ENCODE data around the gene FAM20B.

Gene FAM20B

DNA sequence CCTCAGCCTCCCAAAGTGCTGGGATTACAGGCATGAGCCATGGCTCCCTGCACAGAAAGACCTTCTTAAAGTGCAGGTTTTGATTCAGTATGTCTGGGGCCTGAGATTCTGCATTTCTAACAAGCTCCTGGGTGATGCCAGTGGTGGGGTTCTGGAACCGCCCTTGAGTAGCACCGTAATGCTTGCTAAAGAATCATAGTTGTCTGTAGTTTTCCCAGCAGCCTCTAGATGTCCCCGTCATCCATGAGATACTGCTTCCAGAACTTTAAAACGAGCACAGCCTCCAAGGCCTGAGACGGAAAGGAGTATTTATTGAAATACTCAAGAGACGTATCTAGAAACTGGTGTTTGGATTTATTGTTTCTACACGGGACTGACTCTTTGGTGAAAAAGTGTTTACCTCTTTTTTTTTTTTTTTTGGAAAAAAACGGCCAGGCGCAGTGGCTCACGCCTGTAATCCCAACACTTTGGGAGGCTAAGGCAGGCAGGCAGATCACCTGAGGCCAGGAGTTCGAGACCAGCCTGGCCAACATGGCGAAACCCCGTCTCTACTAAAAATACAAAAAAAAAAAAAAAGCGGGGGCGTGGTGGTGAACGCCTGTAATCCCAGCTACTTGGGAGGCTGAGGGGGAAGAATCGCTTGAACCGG, 53.5 kb downstream of the FAM20B start:
- Histone ChIP-seq H4K20me1 (ENCODE audit: insufficient read depth, low read length) (no peaks in the 10 kb centered on the region), H2AFZ (ENCODE audit: low read length) (no peak overlapping the region), H3K27ac (ENCODE audit: low read length) (no peak overlapping the region), H3K9me2 (replicated peaks; ENCODE audit: insufficient read depth, low read length) (no peaks in the 10 kb centered on the region), H3F3A (ENCODE audit: insufficient read depth, low read length) (peaks cover 37% of the 10 kb centered on the region), H3K4me1 (ENCODE audit: low read length) (peaks cover 18% of the 10 kb centered on the region), H3K4me3 (ENCODE audit: low read length) (no peak overlapping the region), H3K36me3 (replicated peaks; ENCODE audit: insufficient read depth, low read length) (no peaks in the 10 kb centered on the region), H3K9me3 (replicated peaks; ENCODE audit: insufficient read depth, low read length) (no peaks in the 10 kb centered on the region), H3K79me2 (ENCODE audit: low read length) (peaks cover 27% of the 10 kb centered on the region), H3K4me2 (ENCODE audit: low read depth, low read length) (no peak overlapping the region), H3K9ac (ENCODE audit: low read length) (no peak overlapping the region), H3K27me3 (replicated peaks; ENCODE audit: insufficient read depth, low read length) (no peaks in the 10 kb centered on the region)
- DNase-seq = peak; percentile 89
- TF ChIP-seq EZH2 (optimal IDR thresholded peaks at IDR 0.05; ENCODE audit: low read depth, low read length) = no peak
- TF ChIP-seq CTCF (IDR thresholded peaks at IDR 0.05; ENCODE audit: low read length) = peak; percentile 84

DNA sequence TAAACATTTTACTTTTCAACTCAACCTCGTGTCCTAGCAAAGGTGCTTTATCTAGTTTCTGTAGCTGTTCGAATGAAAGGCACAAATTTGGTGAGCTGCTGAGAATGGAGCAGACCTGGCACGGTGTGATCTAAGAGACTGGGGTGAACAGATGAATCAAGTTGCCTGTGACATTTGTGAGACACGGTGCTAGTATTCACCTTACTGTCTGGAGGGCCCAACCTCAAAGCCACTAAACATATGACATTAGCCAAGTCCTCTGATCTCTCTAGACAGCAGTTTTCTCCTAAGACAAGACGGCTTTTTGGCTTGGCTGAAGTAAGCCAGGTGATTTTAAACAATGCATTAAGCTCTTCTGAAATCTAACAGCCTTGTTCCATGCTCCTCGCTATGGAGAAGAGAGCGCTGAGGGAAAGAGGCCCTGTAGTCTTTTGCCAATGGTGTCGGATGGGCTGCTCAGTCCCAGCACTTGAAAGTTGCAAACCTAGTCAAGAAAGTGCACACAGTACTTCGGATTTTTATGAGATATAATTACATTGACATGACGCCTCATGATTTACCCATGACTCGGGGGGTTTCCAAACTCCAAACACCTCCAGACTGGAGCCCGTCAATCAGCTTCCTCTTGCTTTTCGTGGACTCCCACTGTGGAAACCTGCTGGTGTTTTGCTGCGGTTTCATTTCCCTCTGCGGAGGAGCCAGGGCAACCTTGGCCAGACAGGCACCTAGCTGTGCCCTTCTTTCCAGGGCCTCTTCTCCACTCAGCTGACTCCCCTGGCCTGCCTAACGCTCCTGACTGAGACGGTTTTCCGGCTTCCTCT, 55.4 kb downstream of the FAM20B start:
- H3K9me2 ChIP-seq (replicated peaks; ENCODE audit: insufficient read depth, low read length) = no peaks in the 10 kb centered on the region
- no peaks in the 10 kb centered on the region for H3K27me3 ChIP-seq (replicated peaks; ENCODE audit: insufficient read depth, low read length)
- peak overlapping the region; percentile 99 for H3K9ac ChIP-seq (ENCODE audit: low read length)
- no peaks in the 10 kb centered on the region for H3K9me3 ChIP-seq (replicated peaks; ENCODE audit: insufficient read depth, low read length)
- peaks cover 45% of the 10 kb centered on the region for H3K79me2 ChIP-seq (ENCODE audit: low read length)
- peaks cover 33% of the 10 kb centered on the region for H3K4me1 ChIP-seq (ENCODE audit: low read length)
- no peaks in the 10 kb centered on the region for H4K20me1 ChIP-seq (ENCODE audit: insufficient read depth, low read length)
- peaks cover 41% of the 10 kb centered on the region for H3F3A ChIP-seq (ENCODE audit: insufficient read depth, low read length)
- H3K4me2 ChIP-seq (ENCODE audit: low read depth, low read length) = peak overlapping the region; percentile 91
- TF ChIP-seq EZH2 (optimal IDR thresholded peaks at IDR 0.05; ENCODE audit: low read depth, low read length) (no peak), CTCF (IDR thresholded peaks at IDR 0.05; ENCODE audit: low read length) (no peak), EZH2phosphoT487 (IDR thresholded peaks at IDR 0.05; ENCODE audit: low read length) (no peak)
- H2AFZ ChIP-seq (ENCODE audit: low read length) = peak overlapping the region; percentile 20
- peak overlapping the region; percentile 57 for H3K4me3 ChIP-seq (ENCODE audit: low read length)
- peak overlapping the region; percentile 93 for H3K27ac ChIP-seq (ENCODE audit: low read length)
- peaks cover 12% of the 10 kb centered on the region for H3K36me3 ChIP-seq (replicated peaks; ENCODE audit: insufficient read depth, low read length)
- peak; percentile 71 for DNase-seq

DNA sequence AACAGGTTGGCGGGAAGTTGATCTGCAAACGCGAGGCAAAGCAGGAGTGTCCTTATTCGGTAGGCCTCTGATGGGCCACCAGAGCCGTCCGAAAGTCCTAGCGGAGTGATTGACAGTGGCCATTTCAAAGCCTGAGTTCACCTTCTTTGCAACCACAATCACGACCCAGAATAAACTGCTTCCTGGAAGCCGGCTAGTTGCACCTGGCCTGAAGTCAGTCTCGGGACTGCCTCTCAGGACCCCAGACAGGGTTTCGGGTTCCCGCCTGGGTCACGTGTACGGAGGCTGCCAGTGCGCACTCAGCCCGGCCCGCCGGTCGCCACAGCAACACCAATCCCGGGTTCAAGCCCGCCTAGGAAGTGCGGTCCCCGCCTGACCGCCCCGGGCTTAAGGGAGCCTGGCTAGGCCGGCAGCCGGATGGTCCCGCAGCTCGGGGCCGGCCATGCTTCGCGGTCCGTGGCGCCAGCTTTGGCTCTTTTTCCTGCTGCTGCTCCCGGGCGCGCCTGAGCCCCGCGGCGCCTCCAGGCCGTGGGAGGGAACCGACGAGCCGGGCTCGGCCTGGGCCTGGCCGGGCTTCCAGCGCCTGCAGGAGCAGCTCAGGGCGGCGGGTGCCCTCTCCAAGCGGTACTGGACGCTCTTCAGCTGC, 56.1 kb downstream of the FAM20B start, which contains the start of gene TOR3A:
TOR3A (plus strand) TSS at position 384 of the 646 bp plus-strand sequence; CDS start at position 443, 59 bp downstream.
- Histone ChIP-seq H3K4me3 (ENCODE audit: low read length) (peak within 1 kb of the TSS; percentile 99), H3K9me2 (replicated peaks; ENCODE audit: insufficient read depth, low read length) (no peaks in the 10 kb centered on the region), H3K36me3 (replicated peaks; ENCODE audit: insufficient read depth, low read length) (peaks cover 16% of the 10 kb centered on the region)

More for the DNA sequence above, 56.1 kb downstream of the FAM20B start, which contains the start of gene TOR3A:
- Histone ChIP-seq H3K27ac (ENCODE audit: low read length) (peak within 1 kb of the TSS; percentile 93), H2AFZ (ENCODE audit: low read length) (peak within 1 kb of the TSS; percentile 32), H3K4me2 (ENCODE audit: low read depth, low read length) (peak within 1 kb of the TSS; percentile 99), H3K79me2 (ENCODE audit: low read length) (peaks cover 52% of the 10 kb centered on the region), H3F3A (ENCODE audit: insufficient read depth, low read length) (peaks cover 41% of the 10 kb centered on the region), H4K20me1 (ENCODE audit: insufficient read depth, low read length) (no peaks in the 10 kb centered on the region), H3K9ac (ENCODE audit: low read length) (peak within 1 kb of the TSS; percentile 99), H3K9me3 (replicated peaks; ENCODE audit: insufficient read depth, low read length) (no peaks in the 10 kb centered on the region), H3K4me1 (ENCODE audit: low read length) (peaks cover 38% of the 10 kb centered on the region), H3K27me3 (replicated peaks; ENCODE audit: insufficient read depth, low read length) (no peaks in the 10 kb centered on the region)
- peak; percentile 99 for DNase-seq
- TF ChIP-seq EZH2 (optimal IDR thresholded peaks at IDR 0.05; ENCODE audit: low read depth, low read length) = no peak
- TF ChIP-seq CTCF (IDR thresholded peaks at IDR 0.05; ENCODE audit: low read length) = no peak
- no peak for TF ChIP-seq EZH2phosphoT487 (IDR thresholded peaks at IDR 0.05; ENCODE audit: low read length)
